T-helper 9 cell (primary cell): ENCODE data around the gene ELP6.

Experiments used
- DNase-seq: peaks from one replicate; pipeline ENCODE4 v3.0.0-alpha.2; 2020

Gene ELP6

GRCh38 chr3:47455806-47456452, 57.6 kb downstream of the ELP6 start:
- no peak for DNase-seq

GRCh38 chr3:47452453-47453215, 60.9 kb downstream of the ELP6 start:
- no peak for DNase-seq
